ENCODE data around the gene DCAF5.

DNA sequence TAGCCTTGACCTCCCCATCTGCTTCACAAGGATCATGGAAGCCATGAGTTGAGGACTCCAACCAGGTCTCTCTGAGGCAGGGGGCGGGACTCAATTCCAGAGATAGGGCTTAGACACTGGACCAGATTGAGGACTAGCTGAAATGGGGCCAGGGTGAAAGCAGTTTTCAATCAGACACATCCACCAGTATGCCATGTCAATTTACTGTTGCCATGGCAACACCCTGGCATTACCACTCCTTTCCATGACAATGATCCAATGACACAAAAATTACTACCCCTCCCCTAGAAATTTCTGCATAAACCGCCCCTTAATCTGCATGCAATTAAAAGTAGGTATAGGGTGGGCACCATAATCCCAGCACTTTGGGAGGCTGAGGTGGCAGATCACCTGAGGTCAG, 18.6 kb upstream of the DCAF5 start:
- TF ChIP-seq, protein P1, sequence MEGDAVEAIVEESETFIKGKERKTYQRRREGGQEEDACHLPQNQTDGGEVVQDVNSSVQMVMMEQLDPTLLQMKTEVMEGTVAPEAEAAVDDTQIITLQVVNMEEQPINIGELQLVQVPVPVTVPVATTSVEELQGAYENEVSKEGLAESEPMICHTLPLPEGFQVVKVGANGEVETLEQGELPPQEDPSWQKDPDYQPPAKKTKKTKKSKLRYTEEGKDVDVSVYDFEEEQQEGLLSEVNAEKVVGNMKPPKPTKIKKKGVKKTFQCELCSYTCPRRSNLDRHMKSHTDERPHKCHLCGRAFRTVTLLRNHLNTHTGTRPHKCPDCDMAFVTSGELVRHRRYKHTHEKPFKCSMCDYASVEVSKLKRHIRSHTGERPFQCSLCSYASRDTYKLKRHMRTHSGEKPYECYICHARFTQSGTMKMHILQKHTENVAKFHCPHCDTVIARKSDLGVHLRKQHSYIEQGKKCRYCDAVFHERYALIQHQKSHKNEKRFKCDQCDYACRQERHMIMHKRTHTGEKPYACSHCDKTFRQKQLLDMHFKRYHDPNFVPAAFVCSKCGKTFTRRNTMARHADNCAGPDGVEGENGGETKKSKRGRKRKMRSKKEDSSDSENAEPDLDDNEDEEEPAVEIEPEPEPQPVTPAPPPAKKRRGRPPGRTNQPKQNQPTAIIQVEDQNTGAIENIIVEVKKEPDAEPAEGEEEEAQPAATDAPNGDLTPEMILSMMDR (IDR thresholded peaks at IDR 0.05), result no peak
- TF ChIP-seq POLR2AphosphoS5 (IDR thresholded peaks at IDR 0.05), result no peak

Measured in esophagus muscularis mucosa (tissue), 3 donors.